Omental fat pad (tissue), 4 donors: Measurements from ENCODE around the gene UBA1. TPM values are rescaled to one million over a fixed set of nuclear protein-coding genes. Genes with fewer than 3 reads are reported as not detected.

ENCODE experiments used
- ATAC-seq: fragments of 150-250 bp; one replicate; pipeline ENCODE4 v1.9.1; 2016; ENCODE audit warnings: mild to moderate bottlenecking, moderate library complexity; ENCODE audit not compliant: low FRiP score
- DNase-seq: peaks from one replicate; pipeline ENCODE4 v3.0.0-alpha.2; 2019; ENCODE audit warnings: low spot score
- total RNA-seq, 4 donors: library from RNA; depleted of rRNA; stranded (reverse); fragments of >200 nt; gene quantifications; one replicate each; pipeline ENCODE4 v1.1.0, GENCODE V29; 2016
- TF ChIP-seq, protein P1 (sequence below), 3 donors: fragments of 450-650 bp; IDR thresholded peaks; one replicate each; pipeline ENCODE4 v1.5.1; 2016 to 2017; ENCODE audit warnings: antibody characterized with exemption in 3 of 3, mild to moderate bottlenecking in 3 of 3, moderate library complexity in 2 of 3

Gene UBA1
- total RNA-seq, 4 donors from 2014 or later = 132 to 158 (median 148) TPM

DNA sequence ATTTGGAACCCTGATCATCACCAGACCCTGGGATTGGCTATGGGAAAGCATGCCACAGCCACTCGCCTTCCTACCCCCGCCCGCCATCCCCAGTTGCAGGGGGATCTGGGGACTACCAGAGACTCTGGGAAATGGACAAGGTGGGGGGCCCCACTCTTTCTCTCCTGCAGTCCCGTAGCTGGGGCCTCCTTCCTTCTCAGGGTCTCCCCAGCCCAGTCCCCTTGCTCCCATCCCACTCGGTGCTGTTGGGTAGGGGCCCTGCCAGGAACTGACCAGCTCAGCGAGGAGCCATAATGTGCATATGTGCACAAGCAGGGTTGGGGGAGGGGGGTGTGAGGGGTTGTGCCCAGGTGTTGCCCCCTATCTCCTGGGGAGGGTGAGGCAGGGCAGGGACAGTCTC is 35.8 kb downstream of the UBA1 start:
- ATAC-seq (no peak), DNase-seq (no peak)

DNA sequence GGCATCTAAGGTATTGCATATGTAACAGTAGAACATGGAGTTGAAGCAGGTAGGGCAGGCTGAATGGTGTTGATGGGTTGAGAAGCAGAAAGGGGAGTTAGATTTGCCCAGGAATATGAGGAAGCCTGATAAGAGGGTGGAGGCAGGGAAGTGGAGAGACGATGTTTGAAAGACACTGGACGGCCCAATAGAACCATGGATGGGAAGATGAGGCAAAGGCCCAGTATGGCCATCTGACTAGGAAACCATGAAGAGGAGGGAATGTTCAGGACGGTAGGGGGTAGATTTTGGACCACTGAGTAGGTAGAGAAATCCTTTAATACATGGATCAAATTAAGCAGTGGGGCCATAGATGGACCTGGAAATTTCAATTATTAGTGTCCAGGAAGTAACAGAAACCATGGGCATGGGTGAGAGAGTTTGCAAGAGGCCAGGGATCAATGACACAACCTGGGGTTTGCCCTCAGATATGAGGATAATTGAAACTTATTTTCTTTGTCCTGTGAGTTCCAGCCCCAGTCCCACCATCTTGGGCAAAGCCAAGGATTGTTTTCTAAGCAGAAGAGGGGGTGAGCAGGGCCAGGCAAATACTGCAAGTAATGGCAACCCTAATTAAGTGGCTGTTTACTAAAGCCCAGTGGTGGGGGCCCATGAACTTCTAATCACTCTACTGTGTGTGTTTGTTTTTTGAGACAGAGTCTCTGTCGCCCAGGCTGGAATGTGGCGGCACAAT is 36.7 kb downstream of the UBA1 start:
- TF ChIP-seq, protein P1, sequence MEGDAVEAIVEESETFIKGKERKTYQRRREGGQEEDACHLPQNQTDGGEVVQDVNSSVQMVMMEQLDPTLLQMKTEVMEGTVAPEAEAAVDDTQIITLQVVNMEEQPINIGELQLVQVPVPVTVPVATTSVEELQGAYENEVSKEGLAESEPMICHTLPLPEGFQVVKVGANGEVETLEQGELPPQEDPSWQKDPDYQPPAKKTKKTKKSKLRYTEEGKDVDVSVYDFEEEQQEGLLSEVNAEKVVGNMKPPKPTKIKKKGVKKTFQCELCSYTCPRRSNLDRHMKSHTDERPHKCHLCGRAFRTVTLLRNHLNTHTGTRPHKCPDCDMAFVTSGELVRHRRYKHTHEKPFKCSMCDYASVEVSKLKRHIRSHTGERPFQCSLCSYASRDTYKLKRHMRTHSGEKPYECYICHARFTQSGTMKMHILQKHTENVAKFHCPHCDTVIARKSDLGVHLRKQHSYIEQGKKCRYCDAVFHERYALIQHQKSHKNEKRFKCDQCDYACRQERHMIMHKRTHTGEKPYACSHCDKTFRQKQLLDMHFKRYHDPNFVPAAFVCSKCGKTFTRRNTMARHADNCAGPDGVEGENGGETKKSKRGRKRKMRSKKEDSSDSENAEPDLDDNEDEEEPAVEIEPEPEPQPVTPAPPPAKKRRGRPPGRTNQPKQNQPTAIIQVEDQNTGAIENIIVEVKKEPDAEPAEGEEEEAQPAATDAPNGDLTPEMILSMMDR (IDR thresholded peaks at IDR 0.05) = no peak
- DNase-seq (no peak), ATAC-seq (no peak)

More for the DNA sequence above, 35.8 kb downstream of the UBA1 start:
- TF ChIP-seq, protein P1 (IDR thresholded peaks at IDR 0.05) = no peak

DNA sequence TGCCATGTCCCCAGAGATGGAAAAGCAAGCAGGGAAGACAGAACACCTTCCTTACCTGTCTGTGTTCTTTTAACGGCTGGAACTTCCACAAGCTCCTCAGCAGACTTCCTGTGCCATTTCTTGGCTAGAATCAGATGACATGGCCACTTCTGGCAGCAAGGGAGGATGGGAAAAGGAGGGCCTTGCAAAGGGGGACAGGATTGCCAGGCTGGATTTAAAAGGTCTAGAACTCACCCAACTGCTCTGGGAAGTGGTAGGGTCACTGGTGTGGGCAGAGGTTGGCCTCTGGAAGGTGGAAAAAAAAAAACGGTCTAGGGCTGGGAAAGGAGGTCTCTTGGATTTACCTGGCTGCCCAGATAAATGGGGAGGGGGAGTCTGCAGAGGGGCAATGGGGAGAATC is 37.5 kb downstream of the UBA1 start:
- DNase-seq (no peak), ATAC-seq (no peak)
- TF ChIP-seq, protein P1 (IDR thresholded peaks at IDR 0.05) = no peak

DNA sequence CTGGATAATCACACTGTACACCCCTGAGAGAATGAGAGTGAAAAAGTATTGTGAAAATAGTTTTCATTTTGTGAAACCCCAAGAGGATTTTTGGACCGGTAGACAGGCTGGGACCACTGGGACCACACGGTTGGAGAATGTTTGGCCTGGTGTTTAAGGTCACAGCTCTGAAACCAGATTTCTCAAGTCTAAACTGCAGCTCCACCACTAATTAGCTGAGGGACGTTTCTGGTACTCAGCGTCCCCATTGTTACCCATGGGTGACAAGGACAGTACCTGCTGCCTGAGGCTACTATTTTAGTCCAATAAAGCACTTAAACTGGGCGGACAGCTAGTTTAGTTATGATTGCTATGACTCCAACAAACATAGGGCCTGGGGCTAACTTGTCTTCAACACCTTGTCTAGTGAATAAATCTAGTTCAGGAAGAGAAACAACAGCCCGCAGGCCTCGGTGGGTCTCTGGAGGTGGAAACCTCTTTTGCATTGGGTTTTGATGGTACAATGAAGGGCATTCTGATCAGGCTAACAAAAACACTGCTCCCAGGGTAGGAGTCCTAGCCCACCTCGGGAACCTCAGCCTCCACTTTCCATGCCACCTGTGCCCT is 38.7 kb downstream of the UBA1 start:
- TF ChIP-seq, protein P1 (IDR thresholded peaks at IDR 0.05) = no peak
- DNase-seq (no peak), ATAC-seq (no peak)

DNA sequence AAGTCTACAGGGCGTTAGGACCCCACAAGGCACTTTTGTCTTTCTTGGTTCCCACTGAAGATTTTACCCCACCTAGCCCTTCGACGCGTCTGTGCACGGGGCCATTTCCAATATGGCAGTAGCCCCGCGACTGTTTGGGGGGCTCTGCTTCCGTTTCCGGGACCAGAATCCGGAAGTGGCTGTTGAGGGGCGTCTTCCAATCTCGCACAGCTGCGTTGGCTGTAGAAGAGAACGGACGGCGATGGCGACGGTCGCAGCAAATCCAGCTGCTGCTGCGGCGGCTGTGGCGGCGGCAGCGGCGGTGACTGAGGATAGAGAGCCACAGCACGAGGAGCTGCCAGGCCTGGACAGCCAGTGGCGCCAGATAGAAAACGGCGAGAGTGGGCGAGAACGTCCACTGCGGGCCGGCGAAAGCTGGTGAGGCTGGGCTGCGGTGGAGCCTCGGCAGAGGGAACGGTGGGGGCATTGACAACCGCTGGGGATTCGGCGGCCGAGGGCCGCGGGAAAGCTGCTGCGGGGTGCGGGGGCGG is 39.2 kb downstream of the UBA1 start, which contains the start of gene USP11:
TSS of gene USP11 (plus strand) at position 207 of the 530 bp plus-strand sequence. CDS start at position 242, 35 bp downstream.
- DNase-seq (no peak), ATAC-seq (peak; percentile 2)
- TF ChIP-seq, protein P1 (IDR thresholded peaks at IDR 0.05) = no peak

DNA sequence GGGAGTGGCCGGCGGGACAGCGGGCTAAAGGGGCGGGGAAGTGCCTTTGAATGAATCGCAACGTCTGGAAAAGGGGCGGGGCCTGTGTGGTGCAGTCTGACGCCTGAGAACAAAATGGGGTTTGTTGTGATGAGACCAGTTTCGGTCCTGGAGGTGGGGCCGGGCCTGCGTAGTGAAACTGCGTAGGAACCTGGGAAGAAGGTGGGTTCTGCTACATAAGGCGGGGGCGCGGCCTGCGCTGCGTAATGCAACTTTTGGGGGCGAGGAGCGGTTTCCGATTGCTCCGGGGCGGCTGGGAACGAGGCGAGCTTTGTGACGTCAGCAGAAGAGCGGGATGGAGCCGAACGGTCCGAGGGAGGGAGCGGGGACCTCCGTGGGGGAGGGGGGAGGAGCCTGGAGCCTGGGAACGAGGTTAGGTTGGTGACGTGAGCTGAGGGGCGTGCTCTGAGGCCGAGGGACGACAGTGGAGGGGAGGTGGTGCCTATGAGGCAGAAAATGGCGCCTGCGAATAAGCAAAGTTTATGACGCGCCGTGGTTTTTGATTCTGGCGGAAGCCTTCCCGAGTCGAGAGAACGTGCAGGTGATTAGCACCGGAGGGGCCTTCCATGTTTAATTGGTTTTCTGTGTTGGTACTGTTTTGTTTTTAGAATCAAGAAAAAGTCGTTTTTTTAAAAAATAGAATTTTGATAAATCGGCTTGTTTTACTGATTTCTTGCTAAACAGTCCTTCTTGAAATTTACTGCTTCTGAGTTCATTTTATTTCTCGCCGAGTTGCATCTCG is 39.9 kb downstream of the UBA1 start:
- DNase-seq = peak; percentile 85
- TF ChIP-seq, protein P1 (IDR thresholded peaks at IDR 0.05) = no peak
- peak; percentile 96 for ATAC-seq
